HG02943 (cell line): Measurements from ENCODE around the gene RPL36.
A peak's percentile ranks its signal among the peaks of the same experiment; 100 is the strongest.

Source experiments
- ATAC-seq: cut with Tn5 transposase; IDR thresholded peaks from one replicate; pipeline ENCODE4 v1.9.1; 2021; ENCODE audit warnings: mild to moderate bottlenecking, low read depth, moderate library complexity; ENCODE audit not compliant: unreplicated experiment

Gene RPL36

GRCh38 chr19:5690125-5690954 is at the start of gene RPL36:
TSS of gene RPL36 (plus strand) at chr19:5690295. CDS start at chr19:5690508, 213 bp downstream.
- ATAC-seq = peak; percentile 44

DNA sequence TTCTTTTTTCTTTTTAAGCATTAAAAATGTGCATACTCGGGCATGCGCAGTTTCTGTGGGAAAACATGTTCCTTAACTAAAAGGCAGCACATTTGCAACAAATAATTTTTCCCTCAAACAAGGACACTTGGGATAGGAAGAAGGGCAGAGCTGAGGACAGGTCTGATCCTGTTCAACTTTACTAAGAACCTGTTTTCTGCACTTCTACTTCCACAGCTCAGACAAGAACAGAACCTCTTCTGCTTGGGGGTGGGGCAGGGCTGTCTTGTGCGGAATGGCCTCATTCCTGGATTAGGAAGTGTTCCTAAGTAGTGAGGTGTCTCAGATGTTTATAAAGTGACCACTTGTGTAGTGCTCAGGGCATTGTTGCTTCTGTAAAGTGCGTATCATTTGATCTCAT is 48.9 kb upstream of the RPL36 start:
- no peak for ATAC-seq

GRCh38 chr19:5642204-5642603 is 47.9 kb upstream of the RPL36 start:
- ATAC-seq = no peak

DNA sequence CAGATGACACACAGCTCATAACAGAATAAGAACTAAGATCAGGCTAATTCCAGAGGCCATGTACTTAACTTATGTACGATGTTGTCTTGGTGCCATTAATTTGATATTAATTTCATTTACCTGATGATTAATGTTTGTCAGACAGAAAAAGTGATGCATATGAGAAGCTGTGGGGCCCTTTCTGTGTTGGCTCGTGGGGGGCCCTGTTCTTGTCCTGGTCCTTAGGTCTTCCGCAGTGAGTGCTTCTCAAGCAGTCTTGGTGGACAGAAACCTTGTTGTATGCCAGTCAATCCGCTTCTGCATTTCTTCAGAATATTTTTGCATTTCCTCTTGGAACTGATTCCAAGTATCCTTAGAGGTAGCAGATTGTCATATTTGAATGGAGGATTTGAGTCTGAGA is 47.0 kb upstream of the RPL36 start:
- no peak for ATAC-seq

DNA sequence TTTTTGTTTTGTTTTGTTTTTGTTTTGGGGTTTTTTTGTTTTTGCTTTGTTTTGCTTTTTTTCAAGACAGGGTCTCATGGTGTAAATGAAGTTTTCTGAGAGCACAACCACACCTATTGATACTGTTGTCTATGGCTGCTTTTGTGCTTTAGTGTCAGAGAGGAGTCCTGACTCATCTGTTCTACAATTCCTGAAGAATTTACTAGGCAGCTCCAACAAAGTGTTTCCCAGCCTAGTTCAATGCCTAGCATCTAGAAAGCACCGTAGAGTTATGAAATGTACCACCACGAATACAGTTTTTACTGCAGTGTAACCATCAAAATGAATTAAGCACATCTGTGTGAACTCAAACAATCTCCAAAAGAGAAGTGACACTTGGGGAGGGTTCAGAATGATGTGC is 46.1 kb upstream of the RPL36 start:
- no peak for ATAC-seq

- ATAC-seq = no peak
Measured at GRCh38 chr19:5645409-5645808, 44.7 kb upstream of the RPL36 start.

DNA sequence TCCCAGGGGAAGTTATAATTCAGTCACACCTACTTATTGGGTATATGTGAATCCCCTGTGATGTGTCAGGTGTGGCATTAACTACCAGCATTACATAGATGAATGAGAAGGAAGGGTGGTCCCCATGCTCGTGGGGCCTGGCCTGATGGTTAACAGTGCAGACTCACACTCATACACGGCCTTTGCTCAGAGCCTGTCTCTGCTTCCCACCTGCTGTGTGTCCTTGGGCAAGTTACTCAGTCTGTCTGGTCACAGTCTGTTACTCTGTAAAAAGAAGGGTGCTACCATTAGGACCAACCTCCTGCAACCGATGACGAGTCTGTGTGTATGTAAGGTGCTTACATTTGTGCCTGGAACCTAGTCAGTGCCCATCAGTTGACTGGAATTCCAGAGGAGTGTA is 43.4 kb upstream of the RPL36 start:
- no peak for ATAC-seq

DNA sequence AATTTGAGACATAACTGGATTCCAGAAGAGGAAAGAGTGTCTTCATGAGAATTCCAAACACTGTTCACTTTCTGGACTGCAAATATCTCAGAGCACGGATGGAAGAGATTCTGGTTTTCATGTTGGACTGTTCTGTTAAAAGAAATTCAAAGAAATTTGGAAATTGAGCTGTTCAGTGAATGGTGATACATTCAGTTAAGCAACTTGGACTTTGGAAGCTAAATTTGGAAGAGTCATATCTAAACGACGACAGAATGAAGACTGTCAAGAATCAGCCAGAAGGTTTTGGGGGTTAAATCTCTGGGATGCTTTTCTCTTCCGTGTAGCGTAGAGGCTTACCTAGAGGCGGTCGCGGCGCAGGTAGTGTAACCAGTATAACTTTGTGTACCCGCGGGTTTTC is 41.6 kb upstream of the RPL36 start:
- no peak for ATAC-seq

DNA sequence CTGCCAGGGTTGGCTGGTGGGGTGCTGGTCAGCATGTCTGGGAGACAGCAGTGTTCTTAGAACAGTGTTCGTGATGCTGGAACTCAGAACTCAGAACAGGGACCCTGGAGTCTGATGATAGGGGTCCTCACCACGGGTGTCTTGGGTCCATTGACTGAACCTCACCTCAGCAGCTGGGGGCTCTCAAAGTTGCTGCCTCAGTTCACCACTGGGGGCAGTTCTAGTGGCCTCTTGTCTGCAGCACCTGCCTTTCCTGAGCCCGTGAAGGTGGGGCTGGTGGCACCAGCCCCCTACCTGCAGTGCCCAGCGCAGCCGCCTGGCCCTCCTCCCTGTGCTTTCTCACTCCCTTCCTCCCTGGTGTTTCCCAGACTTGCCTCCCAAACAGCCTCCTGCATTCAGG is 38.7 kb upstream of the RPL36 start:
- ATAC-seq = no peak

GRCh38 chr19:5652261-5652660 is 37.8 kb upstream of the RPL36 start:
- no peak for ATAC-seq

DNA sequence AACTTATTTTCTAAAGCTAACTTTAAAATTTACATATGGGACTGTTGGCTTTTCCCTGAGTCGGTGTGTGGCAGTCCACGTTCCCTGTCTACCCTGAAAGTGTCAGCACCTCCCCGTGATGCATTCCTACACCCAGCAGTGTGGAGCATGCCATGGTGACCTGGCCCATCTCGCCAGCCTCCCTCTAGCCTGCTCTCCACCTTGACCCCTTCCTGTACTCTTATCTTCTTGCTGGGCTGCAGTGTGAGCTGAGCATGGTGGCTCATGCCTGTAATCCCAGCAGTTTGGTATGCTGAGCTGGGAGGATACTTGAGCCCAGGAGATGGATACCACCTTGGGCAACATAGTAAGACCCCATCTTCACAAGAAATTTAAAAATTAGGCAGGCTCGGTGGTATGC is 35.2 kb upstream of the RPL36 start:
- no peak for ATAC-seq

DNA sequence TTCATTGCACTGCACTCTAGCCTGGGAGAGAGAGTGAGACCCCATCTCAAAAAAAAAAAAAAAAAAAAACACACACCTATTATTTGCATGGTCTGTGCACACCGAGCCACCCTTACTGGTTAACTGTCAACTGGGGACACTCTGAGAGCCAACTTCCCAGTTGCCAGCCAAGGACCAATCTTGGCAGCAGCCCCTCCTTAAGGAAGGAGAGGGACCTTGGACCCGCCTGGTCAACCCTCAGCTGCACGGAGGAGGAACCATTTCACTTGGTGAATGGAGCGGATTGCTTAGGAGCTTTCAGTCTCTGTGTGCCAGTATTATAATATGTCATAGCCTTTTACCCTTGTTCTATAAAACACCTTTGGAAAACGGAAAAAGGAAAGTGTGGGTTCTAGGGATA is 34.7 kb upstream of the RPL36 start:
- ATAC-seq = no peak

GRCh38 chr19:5661483-5661882 is 28.6 kb upstream of the RPL36 start:
- ATAC-seq = no peak

GRCh38 chr19:5663904-5664303 is 26.2 kb upstream of the RPL36 start:
- ATAC-seq = no peak

- ATAC-seq = no peak
Measured at GRCh38 chr19:5664515-5664914, 25.6 kb upstream of the RPL36 start.

DNA sequence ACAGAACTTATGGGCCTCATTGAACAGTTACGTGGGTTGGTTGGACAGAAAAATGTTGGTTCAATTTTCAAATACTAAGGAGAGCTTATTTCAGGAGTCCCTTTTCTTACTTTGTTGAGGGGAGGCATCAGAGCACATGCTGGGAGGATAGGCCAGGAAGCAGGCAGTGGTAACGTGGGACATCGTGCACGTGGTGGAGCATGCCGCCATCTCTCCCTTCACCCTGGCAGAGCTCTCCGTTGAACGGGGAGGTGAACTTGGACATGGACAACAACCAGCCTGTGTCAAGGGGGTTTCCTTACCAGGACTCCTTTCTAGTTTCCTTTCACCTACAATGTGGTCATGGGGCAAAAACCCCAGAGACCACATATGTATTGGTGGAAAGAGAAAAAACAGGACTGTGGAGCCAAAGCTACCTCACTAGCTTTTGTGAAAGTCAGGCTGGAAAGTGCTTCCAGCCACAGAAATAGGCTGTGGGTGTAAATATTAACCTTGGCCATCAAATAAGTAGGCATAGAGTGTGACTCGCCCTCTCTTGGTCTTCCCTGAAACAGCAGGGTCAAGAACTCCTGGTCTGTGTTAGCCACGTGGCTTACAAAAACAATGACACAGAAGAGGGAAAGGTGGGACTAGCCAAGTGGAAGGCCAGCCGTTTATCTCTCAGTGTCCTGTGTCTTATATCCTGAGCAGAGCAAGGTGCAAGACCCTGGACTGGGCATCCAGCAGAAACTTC is 24.1 kb upstream of the RPL36 start:
- no peak for ATAC-seq

- no peak for ATAC-seq
Measured at GRCh38 chr19:5666921-5667610, 23.0 kb upstream of the RPL36 start.

DNA sequence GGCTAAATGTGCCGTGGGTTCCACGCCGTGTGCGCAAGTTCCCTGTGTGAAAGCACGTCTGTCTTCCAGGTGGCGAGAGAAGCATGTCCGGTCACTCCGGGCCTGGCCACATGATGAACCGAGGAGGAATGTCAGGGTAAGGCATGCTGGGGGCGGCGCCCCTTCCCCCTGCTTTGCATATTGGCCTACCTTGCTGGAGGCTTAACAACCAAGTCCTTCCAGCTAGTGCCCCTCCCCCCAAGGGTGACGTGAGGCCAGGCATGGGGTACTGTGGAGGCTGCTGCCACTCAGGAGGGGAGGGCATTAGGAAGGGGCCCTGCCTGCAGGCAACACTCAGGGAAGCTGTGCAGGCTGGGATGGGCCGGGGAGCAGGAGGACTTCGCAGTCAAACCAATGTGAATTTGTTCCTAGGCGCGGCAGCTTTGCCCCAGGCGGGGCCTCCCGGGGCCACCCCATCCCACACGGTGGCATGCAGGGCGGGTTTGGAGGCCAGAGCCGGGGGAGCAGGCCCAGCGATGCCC is 22.3 kb upstream of the RPL36 start:
- ATAC-seq = no peak

DNA sequence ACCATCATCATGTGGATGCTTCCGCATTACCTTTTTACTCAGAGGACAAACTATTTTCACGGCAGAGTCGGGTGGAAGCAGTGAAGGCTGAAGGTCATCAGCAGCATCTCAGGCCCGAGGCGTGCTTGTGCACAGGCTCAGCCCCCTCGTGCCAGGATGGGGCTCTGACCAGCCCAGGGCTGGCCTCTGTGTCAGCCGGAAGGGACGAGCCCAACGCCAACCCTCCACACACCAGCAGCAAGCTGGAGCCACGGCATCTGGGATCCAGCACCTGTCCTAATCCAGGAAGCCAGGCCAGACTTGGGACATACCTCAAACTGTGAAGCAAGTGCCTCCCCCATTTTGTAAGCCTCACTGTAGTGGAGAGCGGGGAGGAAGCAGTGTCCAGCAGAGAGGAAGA is 20.9 kb upstream of the RPL36 start:
- ATAC-seq = no peak

DNA sequence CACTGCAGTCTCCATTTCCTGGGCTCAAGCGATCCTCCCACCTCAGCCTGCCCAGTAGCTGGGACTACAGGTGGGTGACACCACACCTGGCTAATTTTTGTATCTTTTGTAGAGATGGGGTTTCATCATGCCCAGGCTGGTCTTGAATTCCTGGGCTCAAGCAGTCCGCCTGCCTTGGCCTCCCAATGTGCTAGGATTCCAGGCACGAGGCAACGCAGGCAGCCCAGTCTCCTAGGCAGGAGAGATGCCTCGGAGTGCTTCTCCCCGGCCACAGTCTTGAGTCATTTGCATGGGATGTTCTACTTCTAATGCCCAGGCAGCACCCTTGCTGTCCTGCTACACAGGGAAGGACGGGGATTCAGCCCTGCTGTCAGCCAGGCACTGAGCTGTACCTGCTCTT is 18.5 kb upstream of the RPL36 start:
- no peak for ATAC-seq
